ENCODE data around the gene TNFSF13B.
"Not testable (repeated sequence)": the region's sequence is repeated elsewhere in the genome, so short reads cannot be mapped to it uniquely, and the experiment has no call there.

Gene TNFSF13B
- total RNA-seq, result 1.8 to 6.2 reads per million in 2 donors

- DNase-seq, result peak; percentile 5 to 61 (median 10)
Measured at GRCh38 chr13:108269601-108270328, at the start of gene TNFSF13B. TSS of gene TNFSF13B (plus strand) at chr13:108269718. CDS start at chr13:108269896, 178 bp downstream.

- DNase-seq, result no peak
Measured at GRCh38 chr13:108220041-108220440, 49.5 kb upstream of the TNFSF13B start.

GRCh38 chr13:108223687-108224503, 45.6 kb upstream of the TNFSF13B start:
- no peak for DNase-seq

GRCh38 chr13:108225440-108225839, 44.1 kb upstream of the TNFSF13B start:
- peak in 2 of 5 experiments; percentile 29 to 76 for DNase-seq

- DNase-seq, result no peak
Measured at GRCh38 chr13:108226184-108226583, 43.3 kb upstream of the TNFSF13B start.

GRCh38 chr13:108227651-108228272, 41.8 kb upstream of the TNFSF13B start:
- DNase-seq, result peak in 1 of 5 experiments; percentile 47

- DNase-seq, result no peak
Measured at GRCh38 chr13:108230377-108230776, 39.1 kb upstream of the TNFSF13B start.

- DNase-seq, result no peak
Measured at GRCh38 chr13:108249150-108249549, 20.4 kb upstream of the TNFSF13B start.

GRCh38 chr13:108257248-108257647, 12.3 kb upstream of the TNFSF13B start:
- DNase-seq, result no peak

- no peak for DNase-seq
Measured at GRCh38 chr13:108263621-108264355, 5.7 kb upstream of the TNFSF13B start.

- no peak for DNase-seq
Measured at GRCh38 chr13:108266321-108266990, 3.1 kb upstream of the TNFSF13B start.

- DNase-seq, result no peak
Measured at GRCh38 chr13:108267347-108267746, 2.2 kb upstream of the TNFSF13B start.

- DNase-seq, result not testable (repeated sequence)
Measured at GRCh38 chr13:108267855-108268254, 1.7 kb upstream of the TNFSF13B start.

- DNase-seq, result peak in 1 of 5 experiments; percentile 37
Measured at GRCh38 chr13:108268466-108269112, 929 bp upstream of the TNFSF13B start.

- peak in 1 of 5 experiments; percentile 40 for DNase-seq
Measured at GRCh38 chr13:108270442-108270841, 924 bp downstream of the TNFSF13B start.

- DNase-seq, result no peak
Measured at GRCh38 chr13:108272333-108272732, 2.8 kb downstream of the TNFSF13B start.

GRCh38 chr13:108273429-108274118, 4.1 kb downstream of the TNFSF13B start:
- no peak for DNase-seq

- no peak for DNase-seq
Measured at GRCh38 chr13:108274718-108275117, 5.2 kb downstream of the TNFSF13B start.

- DNase-seq, result no peak
Measured at GRCh38 chr13:108276060-108276459, 6.5 kb downstream of the TNFSF13B start.

GRCh38 chr13:108278466-108278865, 8.9 kb downstream of the TNFSF13B start:
- DNase-seq, result no peak

- DNase-seq, result no peak
Measured at GRCh38 chr13:108281901-108282300, 12.4 kb downstream of the TNFSF13B start.
